ENCODE data around the gene SLC30A7.
A peak's percentile ranks its signal among the peaks of the same experiment; 100 is the strongest.
"Not testable (repeated sequence)": the region's sequence is repeated elsewhere in the genome, so short reads cannot be mapped to it uniquely, and the experiment has no call there.

SLC30A7 gene

DNA sequence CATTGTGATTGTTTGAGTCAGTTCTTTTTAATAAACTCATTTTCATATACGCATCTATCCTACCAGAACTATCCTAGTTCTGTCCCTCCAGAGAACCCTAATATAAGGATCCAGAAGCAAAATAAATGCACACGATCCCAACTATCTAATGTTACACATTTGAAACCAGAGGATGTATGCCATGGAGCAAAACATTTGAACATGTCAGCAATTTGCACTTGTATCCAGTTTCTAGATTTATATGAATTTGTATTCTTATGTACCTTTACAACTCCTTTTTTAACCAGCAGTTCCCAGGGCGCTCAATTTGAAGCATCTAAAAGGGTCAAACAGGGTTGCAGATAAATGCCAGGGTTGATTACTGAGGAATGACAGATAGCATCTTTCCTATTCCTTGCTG is 3.3 kb upstream of the SLC30A7 start:
- no peak for DNase-seq

DNA sequence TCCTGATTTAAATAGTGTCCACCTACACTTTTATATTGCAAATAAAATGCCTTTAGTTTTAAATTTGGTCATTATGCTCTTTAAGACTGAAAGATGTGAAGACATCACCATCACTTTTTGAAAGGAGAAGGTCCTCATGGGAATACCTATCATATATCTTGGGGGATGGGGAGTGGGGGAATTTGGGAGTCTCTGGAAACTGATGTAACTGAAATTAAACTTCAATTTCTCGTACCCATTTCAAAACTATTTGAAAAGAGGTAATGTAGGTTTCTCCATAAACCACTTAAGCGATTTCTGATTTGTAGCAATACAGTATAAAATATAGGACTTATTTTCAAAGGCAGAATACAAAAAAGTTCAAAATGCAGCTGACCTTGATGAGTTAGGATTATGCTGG is 2.2 kb upstream of the SLC30A7 start:
- DNase-seq: no peak

DNA sequence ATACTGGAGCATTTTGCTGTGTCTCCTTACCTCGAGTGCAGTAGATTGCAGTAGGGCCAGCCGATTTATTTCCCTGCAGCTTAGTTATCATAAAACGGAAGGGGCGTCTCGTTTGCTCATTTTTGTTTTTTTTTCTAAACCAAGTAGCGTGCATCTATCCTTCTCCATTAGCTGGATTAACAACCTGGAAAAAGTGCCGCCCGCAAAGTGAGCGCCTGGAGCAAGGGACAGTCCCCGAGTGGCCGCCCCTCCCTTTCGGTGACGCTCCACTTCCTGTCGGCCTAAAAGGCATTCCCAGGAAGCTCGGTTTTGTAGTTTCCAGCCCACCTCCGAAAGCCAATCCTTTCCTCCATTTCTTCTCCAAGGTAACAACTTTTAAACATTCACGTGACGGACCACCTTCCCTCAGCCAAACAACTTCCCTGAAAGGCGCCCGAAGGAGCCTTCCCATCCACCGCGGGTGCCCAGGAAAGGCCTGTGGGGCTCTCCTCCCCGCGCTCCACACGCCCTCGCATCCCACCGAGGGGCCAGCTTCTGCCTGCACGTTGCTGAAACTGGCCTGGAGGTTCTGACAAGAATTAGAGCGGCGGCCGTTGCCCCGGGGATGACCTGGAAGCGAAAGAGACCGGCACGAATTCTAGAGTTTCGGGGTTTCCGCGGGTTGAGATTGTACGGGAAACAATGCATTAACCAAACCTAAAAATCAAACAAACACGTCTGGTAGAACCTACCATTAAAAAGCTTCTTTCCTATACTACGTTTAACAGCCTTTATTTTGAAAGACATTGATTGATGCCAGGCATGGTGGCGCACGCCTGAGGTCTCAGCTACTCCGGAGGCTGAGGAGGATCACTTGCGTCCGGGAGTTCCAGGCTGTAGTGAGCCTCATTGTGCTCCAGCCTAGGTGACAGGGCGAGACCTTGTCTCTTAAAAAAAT is 1.0 kb upstream of the SLC30A7 start, which contains the start of gene EXTL2:
TSS of gene EXTL2 (minus strand) at position 240 of the 937 bp plus-strand sequence. CDS start 6,085 bp downstream, outside the sequence.
- peak; percentile 83 for DNase-seq

DNA sequence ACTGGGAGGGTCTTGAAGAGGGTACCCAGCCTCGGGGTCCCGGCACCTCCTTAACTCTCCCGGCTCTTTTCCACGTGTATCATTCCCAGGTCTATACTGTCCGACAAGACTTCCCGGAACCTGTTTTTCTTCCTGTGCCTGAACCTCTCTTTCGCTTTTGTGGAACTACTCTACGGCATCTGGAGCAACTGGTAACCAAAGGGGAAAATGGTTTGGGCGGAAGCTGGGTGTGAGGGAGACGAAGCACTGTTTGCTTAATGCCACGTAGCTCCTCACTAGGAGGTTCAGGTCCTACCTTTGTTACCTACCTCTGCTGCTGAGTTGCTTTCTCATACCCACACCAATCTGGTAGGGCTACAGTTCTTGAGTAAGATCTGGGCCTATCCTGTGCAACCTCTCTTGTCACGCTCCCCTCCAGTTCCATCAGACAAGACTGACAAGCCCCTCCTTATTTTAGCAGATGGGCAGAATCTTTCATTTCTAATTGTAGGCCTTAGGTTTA is 642 bp downstream of the SLC30A7 start:
- DNase-seq: peak; percentile 16

DNA sequence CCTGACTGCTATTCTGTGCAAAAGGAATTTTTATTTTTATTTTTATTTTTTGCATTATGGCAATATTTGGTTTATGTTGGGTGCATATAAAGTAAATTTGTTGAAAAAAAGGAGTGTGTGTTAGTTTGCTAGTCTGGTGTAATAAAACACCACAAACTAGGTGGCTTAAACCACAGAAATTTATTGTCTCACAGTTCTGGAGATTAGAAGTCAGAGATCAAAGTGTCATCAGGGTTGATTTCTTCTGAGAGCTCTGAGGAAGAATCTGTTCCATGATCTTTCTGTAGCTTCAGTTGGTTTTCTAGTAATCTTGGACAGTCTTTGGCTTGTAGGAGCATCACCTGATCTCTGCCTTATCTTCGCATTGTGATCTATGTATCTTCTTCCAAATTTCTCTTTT is 6.5 kb downstream of the SLC30A7 start:
- DNase-seq: no peak

DNA sequence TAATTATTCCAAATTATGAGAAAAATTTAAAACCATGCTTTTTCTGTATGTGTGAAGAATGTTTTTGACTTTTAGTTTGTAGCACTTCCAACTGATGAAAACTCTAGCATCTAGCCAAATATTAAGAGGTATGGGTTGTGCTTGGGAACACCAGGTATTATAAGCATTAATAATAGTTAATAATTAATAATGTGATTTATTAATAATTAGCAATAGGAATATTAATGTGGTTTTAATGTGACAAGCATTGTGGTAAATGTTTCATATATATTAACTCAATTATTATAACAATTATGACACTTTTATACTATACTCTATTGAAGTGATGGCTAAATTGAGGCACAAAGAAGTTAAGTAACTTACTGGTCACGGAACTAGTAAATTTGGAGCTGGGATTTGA is 7.9 kb downstream of the SLC30A7 start:
- DNase-seq: no peak

DNA sequence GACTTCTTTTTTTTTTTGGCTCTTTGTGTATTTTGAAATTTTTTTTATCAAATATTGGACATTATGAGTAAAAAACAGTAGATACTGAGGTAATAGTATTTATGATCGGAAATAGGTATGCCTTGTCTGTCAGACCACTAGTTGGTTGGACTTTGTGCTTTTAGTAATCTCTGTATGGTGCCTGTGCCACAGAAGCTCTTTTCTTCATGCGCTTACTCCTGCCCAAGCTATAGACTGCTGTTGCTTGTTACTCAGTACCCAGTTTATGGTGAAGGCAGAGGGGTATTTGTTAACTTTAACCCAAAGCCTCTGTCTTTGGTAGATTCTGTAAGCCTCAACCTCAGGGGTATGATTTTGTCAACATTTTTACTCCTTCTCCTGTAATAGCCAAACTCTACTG is 8.6 kb downstream of the SLC30A7 start:
- no peak for DNase-seq

DNA sequence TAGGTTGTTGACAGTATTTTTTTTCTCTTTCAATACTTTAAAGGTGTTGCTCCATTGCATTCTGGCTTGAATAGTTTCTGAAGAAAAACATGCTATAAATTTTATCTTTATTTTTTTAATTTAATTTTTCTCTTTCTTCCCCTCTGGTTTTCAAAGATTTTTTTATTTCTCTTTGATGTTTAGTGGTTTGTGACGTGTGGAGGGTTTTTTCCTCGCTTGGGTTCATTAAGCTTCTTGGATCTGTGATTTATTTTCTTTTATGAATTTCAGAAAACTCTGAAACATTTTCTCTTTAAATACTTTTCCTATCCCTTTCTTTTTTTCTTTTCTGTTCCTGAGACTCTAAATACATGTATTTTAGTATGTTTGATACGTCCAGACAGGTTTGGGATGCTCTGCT is 9.3 kb downstream of the SLC30A7 start:
- DNase-seq: no peak

DNA sequence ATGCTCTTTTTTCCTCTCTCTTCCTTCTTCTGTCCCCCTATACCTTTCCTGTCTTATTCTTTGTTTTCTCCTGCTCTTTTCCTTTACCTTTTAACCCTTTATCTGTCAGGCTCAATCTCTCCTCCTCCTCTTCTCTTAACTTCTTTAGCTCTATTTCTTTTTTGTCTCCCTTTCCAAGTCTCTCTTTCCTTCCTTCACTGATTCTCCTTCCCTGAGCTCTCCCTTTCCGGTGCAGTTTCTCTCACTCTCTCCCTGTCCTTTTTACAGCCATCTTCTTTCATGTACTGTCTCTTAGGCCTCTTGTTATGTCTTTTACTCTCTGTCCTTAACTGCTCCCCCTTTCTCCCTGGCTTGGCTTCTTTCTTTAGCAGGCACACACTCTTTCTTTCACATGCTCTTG is 12.0 kb downstream of the SLC30A7 start:
- DNase-seq: no peak

DNA sequence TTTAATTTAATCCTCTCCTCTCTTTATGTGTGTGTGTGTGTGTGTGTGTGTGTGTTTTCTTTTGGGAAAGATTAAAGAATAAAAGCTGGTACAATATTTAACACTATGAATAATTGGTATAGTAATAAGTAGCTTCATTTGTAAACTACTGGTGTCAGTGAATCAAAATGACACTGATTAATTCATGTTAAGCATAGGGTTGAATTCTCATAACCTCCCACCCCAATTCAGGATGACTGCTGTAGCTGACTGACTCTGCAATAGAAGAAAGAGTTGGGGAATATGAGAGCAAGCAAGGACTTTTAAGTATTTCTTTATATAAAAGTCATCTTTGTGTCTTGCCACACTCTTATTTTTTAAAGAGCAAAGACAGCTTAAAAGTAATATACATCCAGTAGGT is 13.1 kb downstream of the SLC30A7 start:
- no peak for DNase-seq

DNA sequence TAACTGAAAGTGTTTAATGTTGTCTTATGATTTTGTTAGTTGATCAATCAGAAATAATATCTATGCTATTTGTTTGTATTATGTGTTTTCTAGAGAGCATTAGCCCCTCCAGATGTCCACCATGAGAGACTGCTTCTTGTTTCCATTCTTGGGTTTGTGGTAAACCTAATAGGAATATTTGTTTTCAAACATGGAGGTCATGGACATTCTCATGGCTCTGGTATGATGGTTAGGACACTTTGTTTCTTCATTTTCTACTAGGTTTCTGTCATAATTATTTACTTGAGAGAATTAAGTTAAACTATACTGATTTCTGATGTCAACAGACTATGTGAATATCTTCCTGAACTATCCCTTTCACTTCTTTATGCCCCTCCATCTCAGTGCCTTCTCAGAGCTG is 16.1 kb downstream of the SLC30A7 start:
- no peak for DNase-seq

DNA sequence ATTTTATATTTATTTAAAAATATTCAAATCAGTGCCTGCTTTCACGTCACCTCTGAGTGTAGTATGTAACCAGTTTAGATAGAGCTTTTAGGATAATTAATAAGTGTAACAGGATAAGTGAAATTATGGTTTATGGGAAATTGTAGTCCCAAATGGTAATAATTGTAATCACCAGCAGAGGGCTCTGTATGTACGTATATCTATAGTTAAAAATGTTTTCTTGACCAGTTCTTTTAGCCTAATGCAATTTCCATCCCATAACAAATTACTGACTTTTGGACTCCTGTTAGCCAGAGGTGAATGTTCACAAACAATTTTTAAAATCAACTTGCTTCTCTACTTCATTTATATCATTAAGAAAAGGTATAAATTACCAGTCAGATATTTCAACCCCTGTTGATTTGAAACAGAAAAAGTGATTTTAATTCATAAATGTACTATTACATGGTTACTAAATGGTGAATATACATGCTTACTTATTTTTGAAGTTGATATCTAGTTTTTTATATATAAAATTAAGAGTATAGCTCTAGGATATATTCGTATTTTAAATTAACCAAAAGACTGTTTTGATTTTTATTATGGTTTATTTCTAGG is 25.3 kb downstream of the SLC30A7 start:
- no peak for DNase-seq

DNA sequence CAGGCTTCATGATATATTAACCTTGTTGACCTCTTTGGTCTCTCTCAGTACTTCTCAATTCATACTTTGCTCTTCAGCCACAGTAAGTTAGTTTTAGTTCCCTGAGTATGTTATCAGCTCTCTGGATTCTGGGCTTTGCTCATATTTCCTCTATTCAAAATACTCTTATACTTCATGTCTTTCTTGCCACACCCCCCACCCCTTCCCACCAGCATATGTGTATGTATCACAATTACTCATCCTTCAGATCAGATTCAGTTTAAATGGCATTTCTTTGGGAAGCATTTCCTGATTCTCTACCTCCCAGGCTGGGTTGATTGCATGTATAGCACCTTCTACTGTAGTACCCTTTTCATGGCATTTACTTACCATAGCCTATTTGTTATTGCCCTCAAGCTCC is 28.3 kb downstream of the SLC30A7 start:
- DNase-seq: no peak

DNA sequence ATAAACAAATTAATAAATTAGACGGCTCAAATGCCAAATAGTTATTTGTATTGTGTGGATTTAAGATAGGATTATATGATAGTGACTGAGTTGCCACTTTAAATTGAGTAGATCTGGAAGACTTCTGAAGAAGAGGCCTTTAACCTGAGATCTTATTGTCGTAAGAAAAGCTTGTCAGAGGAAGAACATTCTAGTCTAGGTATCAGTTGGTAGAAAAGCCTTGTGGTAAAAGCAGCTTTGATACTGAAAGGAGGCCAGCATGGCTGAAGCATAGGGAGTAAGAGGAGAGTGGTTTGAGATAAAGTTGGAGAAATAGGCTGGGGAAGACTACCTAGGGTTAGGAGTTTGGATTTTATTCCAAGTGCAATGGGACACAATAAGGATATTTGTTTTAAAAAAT is 29.1 kb downstream of the SLC30A7 start:
- DNase-seq: no peak

DNA sequence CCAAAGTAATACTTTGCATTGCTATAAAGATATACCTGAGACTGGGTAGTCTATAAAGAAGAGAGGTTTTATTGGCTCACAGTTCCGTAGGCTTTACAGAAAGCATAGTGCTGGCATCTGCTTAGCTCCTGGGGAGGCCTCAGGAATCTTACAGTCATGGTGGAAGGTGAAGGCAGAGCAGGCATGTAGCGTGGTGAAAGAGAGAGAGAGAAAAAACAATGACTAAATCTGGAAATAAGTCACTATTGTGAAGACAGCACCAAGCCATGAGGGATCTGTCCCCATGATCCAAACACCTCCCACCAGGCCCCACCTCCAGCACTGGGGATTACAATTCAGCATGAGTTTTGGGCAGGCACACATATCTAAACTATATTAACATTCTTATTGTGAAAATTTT is 30.4 kb downstream of the SLC30A7 start:
- DNase-seq: no peak

DNA sequence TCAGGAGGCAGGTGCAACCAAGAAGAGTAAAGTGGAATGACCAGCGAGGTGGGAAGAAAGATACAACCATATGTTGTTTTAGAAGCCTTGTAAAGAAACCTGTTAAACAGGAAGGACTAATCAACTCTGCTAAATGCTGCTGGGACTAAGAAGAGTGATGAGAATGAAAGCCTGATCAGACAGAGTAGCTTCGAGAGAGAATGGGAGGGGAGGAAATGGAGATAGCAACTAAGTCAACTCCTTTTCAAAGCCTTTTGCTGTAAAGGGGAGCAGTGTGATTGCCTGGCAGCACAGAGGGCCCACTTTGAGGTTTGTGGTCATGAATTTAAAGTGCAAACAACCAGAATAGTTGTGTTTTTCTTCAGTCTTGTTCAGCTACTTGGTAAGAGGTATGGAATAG is 31.4 kb downstream of the SLC30A7 start:
- peak; percentile 41 for DNase-seq

DNA sequence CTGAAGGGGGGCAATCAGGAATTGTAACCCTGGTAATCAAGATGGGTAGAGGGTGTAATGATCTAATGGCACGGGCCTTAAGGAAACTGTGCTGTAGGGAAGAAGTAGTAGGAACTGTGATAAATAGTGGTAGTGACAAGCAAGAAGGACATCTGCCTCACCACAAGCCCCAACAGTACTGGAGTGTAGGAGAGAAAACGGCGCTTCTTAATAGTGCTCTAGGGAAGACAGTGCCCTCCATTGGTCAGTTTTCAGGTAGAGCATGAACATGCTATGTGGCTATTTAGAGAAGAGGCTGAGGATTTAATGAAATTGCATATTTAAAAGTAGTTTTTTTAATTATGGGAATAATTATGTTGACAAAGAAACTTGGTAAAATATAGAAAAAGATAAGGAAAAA is 32.2 kb downstream of the SLC30A7 start:
- no peak for DNase-seq

DNA sequence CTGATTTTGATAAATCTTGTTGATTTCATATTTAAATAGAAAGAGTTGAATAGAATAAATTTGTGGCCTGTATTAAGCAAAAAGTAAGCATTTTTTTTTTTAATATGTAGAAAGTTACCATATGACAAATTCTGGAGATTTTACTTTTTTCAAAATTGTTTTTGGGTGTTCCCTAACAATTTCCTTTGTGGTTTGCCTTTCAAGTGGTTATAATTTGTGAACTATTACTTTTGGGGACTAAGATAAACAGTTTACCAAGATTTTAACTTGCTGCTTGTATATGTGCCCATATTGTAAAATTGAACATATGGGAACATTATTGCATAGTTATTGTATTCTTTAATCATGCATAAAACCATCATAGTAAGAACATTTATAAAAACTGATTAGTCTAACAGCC is 34.6 kb downstream of the SLC30A7 start:
- DNase-seq: no peak

DNA sequence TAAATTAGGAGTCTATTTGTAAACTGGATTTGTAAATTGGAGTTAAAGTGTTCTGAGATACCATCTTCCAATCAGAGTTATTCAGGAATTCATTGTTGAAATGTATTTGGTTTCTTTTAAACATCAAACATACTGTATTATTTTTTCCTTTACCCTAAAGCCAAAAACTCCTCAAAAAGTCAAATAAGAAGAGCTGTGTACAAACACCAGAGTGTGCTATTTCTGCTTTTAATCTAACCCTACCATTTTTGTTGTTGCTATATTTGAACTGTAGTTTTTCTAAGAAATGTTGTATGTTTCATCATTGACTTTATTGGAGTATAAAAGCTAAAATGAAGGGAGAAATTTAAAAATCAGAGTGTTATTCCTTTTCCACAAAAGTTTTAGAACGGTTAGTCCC is 35.8 kb downstream of the SLC30A7 start:
- DNase-seq: no peak

DNA sequence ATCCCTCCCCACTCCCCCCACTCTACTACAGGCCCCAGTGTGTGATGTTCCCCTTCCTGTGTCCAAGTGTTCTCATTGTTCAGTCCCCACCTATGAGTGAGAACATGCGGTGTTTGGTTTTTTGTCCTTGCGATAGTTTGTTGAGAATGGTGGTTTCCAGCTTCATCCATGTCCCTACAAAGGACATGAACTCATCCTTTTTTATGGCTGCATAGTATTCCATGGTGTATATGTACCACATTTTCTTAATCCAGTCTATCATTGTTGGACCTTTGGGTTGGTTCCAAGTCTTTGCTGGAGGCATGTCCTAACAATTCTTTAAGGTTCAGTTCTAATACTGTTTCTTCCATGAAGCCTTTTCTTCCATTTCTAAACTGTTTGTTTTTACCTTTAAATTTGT is 37.7 kb downstream of the SLC30A7 start:
- not testable (repeated sequence) for DNase-seq

DNA sequence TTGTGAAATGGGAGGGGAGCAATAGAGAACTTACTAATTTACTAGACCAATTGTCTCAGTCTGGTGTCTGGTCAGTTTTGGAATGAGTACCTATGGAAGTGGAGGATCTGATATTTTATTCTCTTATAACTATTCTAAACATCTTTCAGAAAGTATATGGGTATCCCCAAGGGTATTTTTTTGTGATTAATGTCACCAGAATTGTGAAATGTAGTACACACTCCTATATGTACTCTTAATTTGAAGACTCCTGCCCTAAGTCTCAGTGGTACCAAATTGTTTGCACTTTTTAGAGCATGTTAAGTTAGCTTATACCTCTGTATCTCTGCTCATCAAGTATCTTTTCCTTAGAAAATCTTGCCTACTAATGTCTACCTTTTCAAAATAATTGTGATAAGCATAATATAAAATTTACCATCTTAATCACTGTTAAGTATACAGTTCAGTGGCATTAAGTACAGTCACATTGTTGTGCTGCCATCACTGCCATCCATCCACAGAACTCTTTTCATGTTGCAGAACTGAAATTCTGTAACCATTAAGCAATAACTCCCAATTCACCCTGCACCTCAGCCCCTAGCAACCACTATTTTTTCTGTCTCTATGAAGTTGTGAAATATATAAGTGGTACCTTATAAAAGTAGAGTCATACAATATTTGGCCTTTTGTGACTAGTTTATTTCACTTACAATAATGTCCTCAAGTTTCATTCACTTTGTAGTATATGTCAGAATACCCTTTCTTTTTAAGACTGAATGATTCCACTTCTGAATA is 40.5 kb downstream of the SLC30A7 start:
- no peak for DNase-seq

DNA sequence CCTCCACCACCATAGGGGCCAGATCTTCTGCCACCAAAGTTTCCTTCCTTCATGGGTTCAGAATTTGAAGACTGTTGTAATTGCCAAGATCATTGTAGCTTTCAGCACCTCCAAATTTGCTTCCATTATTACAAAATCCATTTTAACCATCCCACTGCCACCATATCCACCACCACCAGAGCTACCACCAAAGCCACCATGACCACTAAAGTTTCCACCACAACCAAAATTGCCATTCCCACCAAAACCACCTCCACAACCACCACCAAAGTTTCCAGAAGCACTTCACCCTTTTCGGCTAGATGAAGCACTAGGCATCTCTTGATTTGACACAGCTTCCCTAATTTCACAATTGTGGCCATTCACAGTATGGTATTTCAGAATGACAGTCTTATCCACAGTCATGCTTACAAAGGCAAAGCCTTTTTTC is 45.2 kb downstream of the SLC30A7 start:
- no peak for DNase-seq

DNA sequence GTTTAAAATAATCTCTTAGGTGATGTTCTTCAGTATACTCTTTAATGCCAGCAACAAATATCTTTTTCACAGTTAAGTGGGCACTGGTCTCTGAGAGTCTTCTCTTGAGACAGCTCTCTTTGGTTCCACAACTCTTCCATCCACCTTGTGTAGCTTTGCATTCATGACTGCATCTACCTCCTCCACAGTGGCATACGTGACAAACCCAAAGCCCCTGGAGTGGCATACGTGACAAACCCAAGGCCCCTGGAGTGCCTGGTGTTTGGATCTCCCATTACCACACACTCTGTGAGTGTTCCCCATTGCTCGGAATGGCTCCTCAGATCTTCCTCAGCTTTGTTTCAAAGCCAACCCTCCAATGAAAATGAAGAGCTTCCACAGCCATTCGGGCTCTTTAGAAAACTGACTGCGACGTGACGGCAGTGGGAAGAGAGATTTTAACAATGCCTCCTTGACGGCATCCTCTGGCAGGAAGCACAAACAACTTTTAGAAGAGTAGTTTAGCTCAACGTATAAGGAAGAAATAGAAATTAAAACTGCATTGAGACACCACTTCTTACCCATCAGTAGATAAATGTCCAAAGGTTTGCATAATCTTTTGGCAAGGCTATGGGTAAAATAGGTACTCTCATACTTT is 45.8 kb downstream of the SLC30A7 start:
- no peak for DNase-seq

Data from NCI-H510A (cell line).